Measurements from ENCODE around the gene WASF3. TPM values are rescaled to one million over a fixed set of nuclear protein-coding genes. Genes with fewer than 3 reads are reported as not detected.

The WASF3 gene
- total RNA-seq, 1 donor from 2014 or later, result 106 TPM

DNA sequence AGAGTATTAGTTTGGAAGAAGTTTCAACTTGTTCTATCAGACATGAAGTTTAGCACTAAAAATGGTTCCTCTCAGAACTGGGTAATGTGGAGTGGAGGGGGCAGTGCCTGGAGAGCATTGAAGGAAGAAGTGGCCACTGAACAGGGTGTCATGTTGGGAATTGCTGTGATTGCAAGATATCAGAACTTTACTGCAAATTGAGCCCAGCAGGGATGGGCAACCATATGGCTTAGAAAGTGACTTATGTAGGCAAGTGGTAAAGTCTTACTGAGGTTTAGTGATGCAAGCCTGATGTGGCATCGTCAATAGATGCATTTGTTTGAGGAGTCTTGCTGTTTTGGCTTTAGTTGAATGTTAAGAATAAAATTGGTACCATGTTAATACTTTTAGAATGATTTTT, 31.7 kb downstream of the WASF3 start:
- Histone ChIP-seq H3K79me2 (ENCODE audit: low read depth) (peaks cover 100% of the 10 kb centered on the region), H4K20me1 (ENCODE audit: low read depth) (peaks cover 97% of the 10 kb centered on the region)

GRCh38 chr13:26589754-26590153, 32.3 kb downstream of the WASF3 start:
- Histone ChIP-seq H3K4me2 (no peak overlapping the region), H3K79me2 (ENCODE audit: low read depth) (peaks cover 100% of the 10 kb centered on the region), H3K9me3 (ENCODE audit: low read depth) (no peaks in the 10 kb centered on the region), H3K4me3 (no peak overlapping the region), H3K4me1 (peaks cover 26% of the 10 kb centered on the region), H3K27ac (no peak overlapping the region), H3K27me3 (no peaks in the 10 kb centered on the region), H2AFZ (replicated peaks) (no peak overlapping the region), H4K20me1 (ENCODE audit: low read depth) (peaks cover 98% of the 10 kb centered on the region), H3F3A (ENCODE audit: low read depth) (no peaks in the 10 kb centered on the region), H3K36me3 (no peaks in the 10 kb centered on the region), H3K9ac (no peak overlapping the region)
- TF ChIP-seq EZH2phosphoT487 (IDR thresholded peaks at IDR 0.05), result no peak
- TF ChIP-seq, protein P1, sequence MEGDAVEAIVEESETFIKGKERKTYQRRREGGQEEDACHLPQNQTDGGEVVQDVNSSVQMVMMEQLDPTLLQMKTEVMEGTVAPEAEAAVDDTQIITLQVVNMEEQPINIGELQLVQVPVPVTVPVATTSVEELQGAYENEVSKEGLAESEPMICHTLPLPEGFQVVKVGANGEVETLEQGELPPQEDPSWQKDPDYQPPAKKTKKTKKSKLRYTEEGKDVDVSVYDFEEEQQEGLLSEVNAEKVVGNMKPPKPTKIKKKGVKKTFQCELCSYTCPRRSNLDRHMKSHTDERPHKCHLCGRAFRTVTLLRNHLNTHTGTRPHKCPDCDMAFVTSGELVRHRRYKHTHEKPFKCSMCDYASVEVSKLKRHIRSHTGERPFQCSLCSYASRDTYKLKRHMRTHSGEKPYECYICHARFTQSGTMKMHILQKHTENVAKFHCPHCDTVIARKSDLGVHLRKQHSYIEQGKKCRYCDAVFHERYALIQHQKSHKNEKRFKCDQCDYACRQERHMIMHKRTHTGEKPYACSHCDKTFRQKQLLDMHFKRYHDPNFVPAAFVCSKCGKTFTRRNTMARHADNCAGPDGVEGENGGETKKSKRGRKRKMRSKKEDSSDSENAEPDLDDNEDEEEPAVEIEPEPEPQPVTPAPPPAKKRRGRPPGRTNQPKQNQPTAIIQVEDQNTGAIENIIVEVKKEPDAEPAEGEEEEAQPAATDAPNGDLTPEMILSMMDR (IDR thresholded peaks at IDR 0.05), result no peak
- TF ChIP-seq EZH2 (IDR thresholded peaks at IDR 0.05), result no peak
- no peaks in the 10 kb centered on the region for H3K4me1 Mint-ChIP-seq
- no peak overlapping the region for H3K4me3 Mint-ChIP-seq
- H3K9me3 Mint-ChIP-seq, result peaks cover 77% of the 10 kb centered on the region
- peaks cover 6% of the 10 kb centered on the region for H3K27me3 Mint-ChIP-seq (ENCODE audit: insufficient read depth, low read depth)
- H3K27ac Mint-ChIP-seq, result no peak overlapping the region
- H3K36me3 Mint-ChIP-seq, result peaks cover 34% of the 10 kb centered on the region
- no peak for DNase-seq (ENCODE audit: low spot score)

More for the DNA sequence above, 31.7 kb downstream of the WASF3 start:
- H3K9me3 ChIP-seq (ENCODE audit: low read depth), result no peaks in the 10 kb centered on the region
- no peak overlapping the region for H2AFZ ChIP-seq (replicated peaks)
- Mint-ChIP-seq H3K27ac (no peak overlapping the region), H3K4me3 (no peak overlapping the region), H3K4me1 (no peaks in the 10 kb centered on the region), H3K36me3 (peaks cover 29% of the 10 kb centered on the region), H3K9me3 (peaks cover 76% of the 10 kb centered on the region), H3K27me3 (ENCODE audit: insufficient read depth, low read depth) (peaks cover 6% of the 10 kb centered on the region)
- H3K27me3 ChIP-seq, result no peaks in the 10 kb centered on the region
- no peak overlapping the region for H3K4me3 ChIP-seq
- DNase-seq (ENCODE audit: low spot score), result no peak
- no peaks in the 10 kb centered on the region for H3F3A ChIP-seq (ENCODE audit: low read depth)
- peaks cover 25% of the 10 kb centered on the region for H3K4me1 ChIP-seq
- no peak overlapping the region for H3K27ac ChIP-seq
- TF ChIP-seq EZH2phosphoT487 (IDR thresholded peaks at IDR 0.05) (no peak), EZH2 (IDR thresholded peaks at IDR 0.05) (no peak)
- TF ChIP-seq, protein P1 (IDR thresholded peaks at IDR 0.05), result no peak
- H3K9ac ChIP-seq, result no peak overlapping the region
- no peaks in the 10 kb centered on the region for H3K36me3 ChIP-seq
- H3K4me2 ChIP-seq, result no peak overlapping the region

DNA sequence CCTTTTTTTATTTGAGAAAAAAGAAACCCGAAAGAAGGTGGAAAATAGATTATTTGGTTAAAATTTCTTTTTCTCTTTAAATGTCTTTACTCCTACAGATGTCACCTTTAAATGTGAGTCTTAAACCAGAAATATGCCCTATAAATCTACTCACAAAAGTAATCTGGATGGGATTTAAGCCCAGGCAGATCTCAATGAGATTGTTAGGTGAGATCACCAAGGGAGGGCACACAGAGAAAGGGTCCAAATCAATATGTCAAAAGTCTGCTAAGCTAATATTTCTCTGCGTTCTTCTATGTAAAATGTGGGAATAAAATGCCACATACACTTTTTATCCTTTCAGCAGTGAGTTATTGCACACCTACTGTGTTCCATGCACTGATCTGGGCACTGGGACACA, 32.9 kb downstream of the WASF3 start:
- Histone ChIP-seq H3K9ac (no peak overlapping the region), H3K4me2 (no peak overlapping the region), H3K36me3 (no peaks in the 10 kb centered on the region), H3K79me2 (ENCODE audit: low read depth) (peaks cover 100% of the 10 kb centered on the region), H3K27me3 (no peaks in the 10 kb centered on the region), H4K20me1 (ENCODE audit: low read depth) (peaks cover 94% of the 10 kb centered on the region), H2AFZ (replicated peaks) (no peak overlapping the region), H3K9me3 (ENCODE audit: low read depth) (no peaks in the 10 kb centered on the region), H3F3A (ENCODE audit: low read depth) (no peaks in the 10 kb centered on the region), H3K27ac (no peak overlapping the region), H3K4me1 (peaks cover 26% of the 10 kb centered on the region), H3K4me3 (no peak overlapping the region)
- no peak for DNase-seq (ENCODE audit: low spot score)
- peaks cover 37% of the 10 kb centered on the region for H3K36me3 Mint-ChIP-seq
- H3K27me3 Mint-ChIP-seq (ENCODE audit: insufficient read depth, low read depth), result peaks cover 6% of the 10 kb centered on the region
- H3K9me3 Mint-ChIP-seq, result peaks cover 79% of the 10 kb centered on the region
- H3K4me1 Mint-ChIP-seq, result no peaks in the 10 kb centered on the region
- TF ChIP-seq, protein P1 (IDR thresholded peaks at IDR 0.05), result no peak
- TF ChIP-seq EZH2 (IDR thresholded peaks at IDR 0.05) (no peak), EZH2phosphoT487 (IDR thresholded peaks at IDR 0.05) (no peak)
- H3K4me3 Mint-ChIP-seq, result no peak overlapping the region
- H3K27ac Mint-ChIP-seq, result no peak overlapping the region
